ENCODE data around the gene TTC21A. TPM values are rescaled to one million over a fixed set of nuclear protein-coding genes. Genes with fewer than 3 reads are reported as not detected.

TTC21A gene
- total RNA-seq, 1 experiment from 2014 or later, result 9.5 TPM

- H3K27me3 ChIP-seq (ENCODE audit: insufficient read depth, low read depth), result no peaks in the 10 kb centered on the region
These were observed 66.0 kb downstream of the TTC21A start for GRCh38 chr3:39173318-39174125.

GRCh38 chr3:39176025-39176714 lies 68.7 kb downstream of the TTC21A start:
- Histone ChIP-seq H3K9me3 (ENCODE audit: insufficient read depth, low read depth) (no peaks in the 10 kb centered on the region), H4K20me1 (ENCODE audit: insufficient read depth) (no peaks in the 10 kb centered on the region), H3K79me2 (ENCODE audit: low read depth) (no peaks in the 10 kb centered on the region), H3K27ac (no peak overlapping the region), H3K4me3 (no peak overlapping the region), H3F3A (ENCODE audit: insufficient read depth, low read depth) (peaks cover 15% of the 10 kb centered on the region), H2AFZ (no peak overlapping the region), H3K36me3 (ENCODE audit: low read depth) (no peaks in the 10 kb centered on the region), H3K4me1 (replicated peaks; ENCODE audit: insufficient read depth) (peaks cover 36% of the 10 kb centered on the region), H3K9me2 (ENCODE audit: insufficient read depth) (no peaks in the 10 kb centered on the region), H3K4me2 (no peak overlapping the region), H3K27me3 (ENCODE audit: insufficient read depth, low read depth) (no peaks in the 10 kb centered on the region)
- POLR2A ChIA-PET (ENCODE audit: unreplicated experiment), result no interaction called here
- intact Hi-C loops (cut with micrococcal nuclease; ENCODE audit: unreplicated experiment), result no loop called here
- CTCF ChIA-PET, result no interaction called here
- no peak for TF ChIP-seq EZH2 (IDR thresholded peaks at IDR 0.05; ENCODE audit: low read depth)
- TF ChIP-seq, protein P1, sequence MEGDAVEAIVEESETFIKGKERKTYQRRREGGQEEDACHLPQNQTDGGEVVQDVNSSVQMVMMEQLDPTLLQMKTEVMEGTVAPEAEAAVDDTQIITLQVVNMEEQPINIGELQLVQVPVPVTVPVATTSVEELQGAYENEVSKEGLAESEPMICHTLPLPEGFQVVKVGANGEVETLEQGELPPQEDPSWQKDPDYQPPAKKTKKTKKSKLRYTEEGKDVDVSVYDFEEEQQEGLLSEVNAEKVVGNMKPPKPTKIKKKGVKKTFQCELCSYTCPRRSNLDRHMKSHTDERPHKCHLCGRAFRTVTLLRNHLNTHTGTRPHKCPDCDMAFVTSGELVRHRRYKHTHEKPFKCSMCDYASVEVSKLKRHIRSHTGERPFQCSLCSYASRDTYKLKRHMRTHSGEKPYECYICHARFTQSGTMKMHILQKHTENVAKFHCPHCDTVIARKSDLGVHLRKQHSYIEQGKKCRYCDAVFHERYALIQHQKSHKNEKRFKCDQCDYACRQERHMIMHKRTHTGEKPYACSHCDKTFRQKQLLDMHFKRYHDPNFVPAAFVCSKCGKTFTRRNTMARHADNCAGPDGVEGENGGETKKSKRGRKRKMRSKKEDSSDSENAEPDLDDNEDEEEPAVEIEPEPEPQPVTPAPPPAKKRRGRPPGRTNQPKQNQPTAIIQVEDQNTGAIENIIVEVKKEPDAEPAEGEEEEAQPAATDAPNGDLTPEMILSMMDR (conservative IDR thresholded peaks at IDR 0.05), result no peak
- no peak for DNase-seq
- no TSS peak for BruUV-seq (replicated peaks)

More at GRCh38 chr3:39173318-39174125, 66.0 kb downstream of the TTC21A start:
- no peaks in the 10 kb centered on the region for H3K36me3 ChIP-seq (ENCODE audit: low read depth)
- H3K79me2 ChIP-seq (ENCODE audit: low read depth), result no peaks in the 10 kb centered on the region
- TF ChIP-seq EZH2 (IDR thresholded peaks at IDR 0.05; ENCODE audit: low read depth), result no peak
- TF ChIP-seq, protein P1 (conservative IDR thresholded peaks at IDR 0.05), result no peak
- intact Hi-C loops (cut with micrococcal nuclease; ENCODE audit: unreplicated experiment), result no loop called here
- no peaks in the 10 kb centered on the region for H3K9me2 ChIP-seq (ENCODE audit: insufficient read depth)
- no peak overlapping the region for H2AFZ ChIP-seq
- H3K9me3 ChIP-seq (ENCODE audit: insufficient read depth, low read depth), result no peaks in the 10 kb centered on the region
- no peak overlapping the region for H3K4me2 ChIP-seq
- ChIA-PET CTCF (no interaction called here), POLR2A (ENCODE audit: unreplicated experiment) (no interaction called here)
- H3F3A ChIP-seq (ENCODE audit: insufficient read depth, low read depth), result peaks cover 10% of the 10 kb centered on the region
- peaks cover 15% of the 10 kb centered on the region for H3K4me1 ChIP-seq (replicated peaks; ENCODE audit: insufficient read depth)
- no peak overlapping the region for H3K4me3 ChIP-seq
- BruUV-seq (replicated peaks), result no TSS peak
- DNase-seq, result no peak
- H4K20me1 ChIP-seq (ENCODE audit: insufficient read depth), result no peaks in the 10 kb centered on the region
- no peak overlapping the region for H3K27ac ChIP-seq

- TF ChIP-seq EZH2 (IDR thresholded peaks at IDR 0.05; ENCODE audit: low read depth), result no peak
- TF ChIP-seq, protein P1 (conservative IDR thresholded peaks at IDR 0.05), result no peak
- intact Hi-C loops (cut with micrococcal nuclease; ENCODE audit: unreplicated experiment), result loop anchor here (1.0 kb wide), 1 partner anchor 37 kb away; no protein-coding TSS in a partner anchor
- H2AFZ ChIP-seq, result peak overlapping the region; percentile 63; the same call in 1 of the 2 replicates
- POLR2A ChIA-PET (ENCODE audit: unreplicated experiment), result interaction anchor here (0.6 to 1.6 kb wide), 11 partner anchors 26 to 1061 kb away, joined by 3 to 32 read pairs (median 6); partner anchors contain the start of genes GORASP1 and TTC21A
- H3K4me2 ChIP-seq, result peak overlapping the region; percentile 92
- CTCF ChIA-PET, result interaction anchor here (1.4 kb wide), 1 partner anchor 52 kb away, joined by 9 read pairs; no protein-coding TSS in a partner anchor
- no peaks in the 10 kb centered on the region for H4K20me1 ChIP-seq (ENCODE audit: insufficient read depth)
- H3K9me2 ChIP-seq (ENCODE audit: insufficient read depth), result no peaks in the 10 kb centered on the region
- H3F3A ChIP-seq (ENCODE audit: insufficient read depth, low read depth), result peaks cover 25% of the 10 kb centered on the region
- H3K27me3 ChIP-seq (ENCODE audit: insufficient read depth, low read depth), result no peaks in the 10 kb centered on the region
- BruUV-seq (replicated peaks), result no TSS peak
- peaks cover 37% of the 10 kb centered on the region for H3K4me1 ChIP-seq (replicated peaks; ENCODE audit: insufficient read depth)
- H3K4me3 ChIP-seq, result peak overlapping the region; percentile 66
- DNase-seq, result peak; percentile 67 to 78
- no peaks in the 10 kb centered on the region for H3K36me3 ChIP-seq (ENCODE audit: low read depth)
- H3K79me2 ChIP-seq (ENCODE audit: low read depth), result no peaks in the 10 kb centered on the region
- H3K9me3 ChIP-seq (ENCODE audit: insufficient read depth, low read depth), result no peaks in the 10 kb centered on the region
- peak overlapping the region; percentile 53 for H3K27ac ChIP-seq
These were observed 70.3 kb downstream of the TTC21A start for GRCh38 chr3:39177708-39178332.

Data from PC-9 (cell line).